ENCODE results near the gene ANKS1B. TPM values are rescaled to one million over a fixed set of nuclear protein-coding genes. Genes with fewer than 3 reads are reported as not detected.
"Not testable (repeated sequence)": the region's sequence is repeated elsewhere in the genome, so short reads cannot be mapped to it uniquely, and the experiment has no call there.

The ANKS1B gene
- total RNA-seq, 1 experiment from 2014 or later: 5.8 TPM

- TF ChIP-seq ZNF281 (CRISPR knock-in tag; IDR thresholded peaks at IDR 0.05) (no peak), FOXP4 (CRISPR knock-in tag; IDR thresholded peaks at IDR 0.05) (no peak), HMGA2 (CRISPR knock-in tag; IDR thresholded peaks at IDR 0.05) (no peak), SP1 (CRISPR knock-in tag; conservative IDR thresholded peaks at IDR 0.05) (no peak), ERG (CRISPR knock-in tag; IDR thresholded peaks at IDR 0.05) (no peak), RELA (CRISPR knock-in tag; IDR thresholded peaks at IDR 0.05; ENCODE audit: borderline replicate concordance) (no peak), CDX4 (CRISPR knock-in tag; IDR thresholded peaks at IDR 0.05; ENCODE audit: borderline replicate concordance) (no peak), ZNF121 (CRISPR knock-in tag; IDR thresholded peaks at IDR 0.05) (no peak), ETV6 (CRISPR knock-in tag; IDR thresholded peaks at IDR 0.05) (no peak), IRF2 (CRISPR knock-in tag; IDR thresholded peaks at IDR 0.05; ENCODE audit: borderline replicate concordance, low read depth) (no peak), MAX (CRISPR knock-in tag; IDR thresholded peaks at IDR 0.05) (no peak), NR2C2 (CRISPR knock-in tag; IDR thresholded peaks at IDR 0.05) (no peak)
These were observed 1144.4 kb downstream of the ANKS1B start (continued) for GRCh38 chr12:98840325-98840724.

GRCh38 chr12:98838231-98838647 lies 1146.5 kb downstream of the ANKS1B start:
- H3K27ac Mint-ChIP-seq: peak overlapping the region; percentile 95
- H3K27me3 Mint-ChIP-seq (ENCODE audit: low read depth): no peaks in the 10 kb centered on the region
- DNase-seq (ENCODE audit: low spot score) (peak; percentile 20), ATAC-seq (peak; percentile 81)
- H3K4me3 Mint-ChIP-seq: no peak overlapping the region
- POLR2A ChIA-PET: no interaction called here
- CTCF ChIA-PET: interaction anchor here (0.7 to 1.4 kb wide), 9 partner anchors 8 to 171 kb away, joined by 3 to 7 read pairs (median 3); no protein-coding TSS in a partner anchor
- peaks cover 21% of the 10 kb centered on the region for H3K4me1 Mint-ChIP-seq
- peaks cover 13% of the 10 kb centered on the region for H3K9me3 Mint-ChIP-seq
- TF ChIP-seq CTCF (IDR thresholded peaks at IDR 0.05) (peak; percentile 56; the same call in 1 of the 2 replicates), SMAD4 (CRISPR knock-in tag; IDR thresholded peaks at IDR 0.05) (no peak)
- H3K36me3 Mint-ChIP-seq: no peaks in the 10 kb centered on the region

- H3K4me3 Mint-ChIP-seq; POLR2A ChIA-PET; H3K36me3 Mint-ChIP-seq; DNase-seq (ENCODE audit: low spot score); H3K27me3 Mint-ChIP-seq (ENCODE audit: low read depth); H3K27ac Mint-ChIP-seq: not testable (repeated sequence)
- CTCF ChIA-PET: interaction anchor here (1.2 to 1.4 kb wide), 3 partner anchors 9 to 16 kb away, joined by 3 to 6 read pairs (median 5); no protein-coding TSS in a partner anchor
- peak; percentile 67 for ATAC-seq
- peaks cover 21% of the 10 kb centered on the region for H3K4me1 Mint-ChIP-seq
- 0 out of 2 replicates have a peak, but pooled peaks have one; percentile 19 for TF ChIP-seq TEAD1 (CRISPR knock-in tag; IDR thresholded peaks at IDR 0.05)
- TF ChIP-seq ZNF423 (CRISPR knock-in tag; IDR thresholded peaks at IDR 0.05): peak; percentile 76
- peaks cover 12% of the 10 kb centered on the region for H3K9me3 Mint-ChIP-seq
These were observed 1147.5 kb downstream of the ANKS1B start for GRCh38 chr12:98837134-98837752.
